ENCODE measurements around the gene NTRK3.

NTRK3 gene

GRCh38 chr15:88002706-88003105 is 253.8 kb downstream of the NTRK3 start:
- Histone ChIP-seq H3K9me2 (replicated peaks; ENCODE audit: control insufficient read depth, low read length) (no peaks in the 10 kb centered on the region; the same call in 1 of the 2 replicates), H3K79me2 (ENCODE audit: control insufficient read depth, low read length) (no peaks in the 10 kb centered on the region), H3K36me3 (ENCODE audit: control insufficient read depth, low read length) (no peaks in the 10 kb centered on the region), H3K9me3 (ENCODE audit: control insufficient read depth, insufficient read depth, low read length) (no peaks in the 10 kb centered on the region), H3K27me3 (ENCODE audit: control insufficient read depth, low read length) (no peaks in the 10 kb centered on the region), H3K4me2 (ENCODE audit: low read length) (no peak overlapping the region), H3K27ac (ENCODE audit: low read depth, low read length) (no peak overlapping the region), H3K4me3 (ENCODE audit: low read length) (no peak overlapping the region), H3F3A (ENCODE audit: control insufficient read depth, insufficient read depth) (no peaks in the 10 kb centered on the region), H3K4me1 (ENCODE audit: control insufficient read depth, low read length) (no peaks in the 10 kb centered on the region), H4K20me1 (ENCODE audit: control insufficient read depth, insufficient read depth, low read depth, low read length) (no peaks in the 10 kb centered on the region)
- TF ChIP-seq EZH2phosphoT487 (IDR thresholded peaks at IDR 0.05; ENCODE audit: borderline replicate concordance, low read length) = no peak
- TF ChIP-seq, protein P1, sequence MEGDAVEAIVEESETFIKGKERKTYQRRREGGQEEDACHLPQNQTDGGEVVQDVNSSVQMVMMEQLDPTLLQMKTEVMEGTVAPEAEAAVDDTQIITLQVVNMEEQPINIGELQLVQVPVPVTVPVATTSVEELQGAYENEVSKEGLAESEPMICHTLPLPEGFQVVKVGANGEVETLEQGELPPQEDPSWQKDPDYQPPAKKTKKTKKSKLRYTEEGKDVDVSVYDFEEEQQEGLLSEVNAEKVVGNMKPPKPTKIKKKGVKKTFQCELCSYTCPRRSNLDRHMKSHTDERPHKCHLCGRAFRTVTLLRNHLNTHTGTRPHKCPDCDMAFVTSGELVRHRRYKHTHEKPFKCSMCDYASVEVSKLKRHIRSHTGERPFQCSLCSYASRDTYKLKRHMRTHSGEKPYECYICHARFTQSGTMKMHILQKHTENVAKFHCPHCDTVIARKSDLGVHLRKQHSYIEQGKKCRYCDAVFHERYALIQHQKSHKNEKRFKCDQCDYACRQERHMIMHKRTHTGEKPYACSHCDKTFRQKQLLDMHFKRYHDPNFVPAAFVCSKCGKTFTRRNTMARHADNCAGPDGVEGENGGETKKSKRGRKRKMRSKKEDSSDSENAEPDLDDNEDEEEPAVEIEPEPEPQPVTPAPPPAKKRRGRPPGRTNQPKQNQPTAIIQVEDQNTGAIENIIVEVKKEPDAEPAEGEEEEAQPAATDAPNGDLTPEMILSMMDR (IDR thresholded peaks at IDR 0.05; ENCODE audit: low read depth, low read length, poor library complexity, severe bottlenecking) = no peak

- H3K9me2 ChIP-seq (replicated peaks; ENCODE audit: control insufficient read depth, low read length) = no peaks in the 10 kb centered on the region
- H3K4me1 ChIP-seq (ENCODE audit: control insufficient read depth, low read length) = no peaks in the 10 kb centered on the region
- no peaks in the 10 kb centered on the region for H3K36me3 ChIP-seq (ENCODE audit: control insufficient read depth, low read length)
- no peaks in the 10 kb centered on the region for H3K9me3 ChIP-seq (ENCODE audit: control insufficient read depth, insufficient read depth, low read length)
- H3K27ac ChIP-seq (ENCODE audit: low read depth, low read length) = no peak overlapping the region
- TF ChIP-seq, protein P1 (IDR thresholded peaks at IDR 0.05; ENCODE audit: low read depth, low read length, poor library complexity, severe bottlenecking) = no peak
- no peak for TF ChIP-seq EZH2phosphoT487 (IDR thresholded peaks at IDR 0.05; ENCODE audit: borderline replicate concordance, low read length)
- no peak overlapping the region for H3K4me2 ChIP-seq (ENCODE audit: low read length)
- H3K27me3 ChIP-seq (ENCODE audit: control insufficient read depth, low read length) = no peaks in the 10 kb centered on the region
- no peaks in the 10 kb centered on the region for H3F3A ChIP-seq (ENCODE audit: control insufficient read depth, insufficient read depth)
- H3K4me3 ChIP-seq (ENCODE audit: low read length) = no peak overlapping the region
- H3K79me2 ChIP-seq (ENCODE audit: control insufficient read depth, low read length) = no peaks in the 10 kb centered on the region
- no peaks in the 10 kb centered on the region for H4K20me1 ChIP-seq (ENCODE audit: control insufficient read depth, insufficient read depth, low read depth, low read length)
Measured at GRCh38 chr15:87998630-87999029, 257.9 kb downstream of the NTRK3 start.

- H3K27me3 ChIP-seq (ENCODE audit: control insufficient read depth, low read length) = no peaks in the 10 kb centered on the region
- H3K4me3 ChIP-seq (ENCODE audit: low read length) = no peak overlapping the region
- no peaks in the 10 kb centered on the region for H4K20me1 ChIP-seq (ENCODE audit: control insufficient read depth, insufficient read depth, low read depth, low read length)
- H3K27ac ChIP-seq (ENCODE audit: low read depth, low read length) = no peak overlapping the region
- H3K36me3 ChIP-seq (ENCODE audit: control insufficient read depth, low read length) = no peaks in the 10 kb centered on the region
- no peaks in the 10 kb centered on the region for H3K9me2 ChIP-seq (replicated peaks; ENCODE audit: control insufficient read depth, low read length)
- no peaks in the 10 kb centered on the region for H3K4me1 ChIP-seq (ENCODE audit: control insufficient read depth, low read length)
- no peak overlapping the region for H3K4me2 ChIP-seq (ENCODE audit: low read length)
- H3F3A ChIP-seq (ENCODE audit: control insufficient read depth, insufficient read depth) = no peaks in the 10 kb centered on the region
- TF ChIP-seq, protein P1 (IDR thresholded peaks at IDR 0.05; ENCODE audit: low read depth, low read length, poor library complexity, severe bottlenecking) = no peak
- TF ChIP-seq EZH2phosphoT487 (IDR thresholded peaks at IDR 0.05; ENCODE audit: borderline replicate concordance, low read length) = no peak
- H3K9me3 ChIP-seq (ENCODE audit: control insufficient read depth, insufficient read depth, low read length) = no peaks in the 10 kb centered on the region
- H3K79me2 ChIP-seq (ENCODE audit: control insufficient read depth, low read length) = no peaks in the 10 kb centered on the region
Measured at GRCh38 chr15:87986776-87987175, 269.8 kb downstream of the NTRK3 start.

- TF ChIP-seq, protein P1 (IDR thresholded peaks at IDR 0.05; ENCODE audit: low read depth, low read length, poor library complexity, severe bottlenecking) = no peak
- no peak for TF ChIP-seq EZH2phosphoT487 (IDR thresholded peaks at IDR 0.05; ENCODE audit: borderline replicate concordance, low read length)
- no peaks in the 10 kb centered on the region for H3F3A ChIP-seq (ENCODE audit: control insufficient read depth, insufficient read depth)
- H3K36me3 ChIP-seq (ENCODE audit: control insufficient read depth, low read length) = no peaks in the 10 kb centered on the region
- no peak overlapping the region for H3K27ac ChIP-seq (ENCODE audit: low read depth, low read length)
- no peaks in the 10 kb centered on the region for H3K9me3 ChIP-seq (ENCODE audit: control insufficient read depth, insufficient read depth, low read length)
- no peaks in the 10 kb centered on the region for H4K20me1 ChIP-seq (ENCODE audit: control insufficient read depth, insufficient read depth, low read depth, low read length)
- H3K4me2 ChIP-seq (ENCODE audit: low read length) = no peak overlapping the region
- H3K4me3 ChIP-seq (ENCODE audit: low read length) = no peak overlapping the region
- H3K27me3 ChIP-seq (ENCODE audit: control insufficient read depth, low read length) = no peaks in the 10 kb centered on the region
- no peaks in the 10 kb centered on the region for H3K9me2 ChIP-seq (replicated peaks; ENCODE audit: control insufficient read depth, low read length)
- no peaks in the 10 kb centered on the region for H3K4me1 ChIP-seq (ENCODE audit: control insufficient read depth, low read length)
- no peaks in the 10 kb centered on the region for H3K79me2 ChIP-seq (ENCODE audit: control insufficient read depth, low read length)
Measured at GRCh38 chr15:87985451-87985850, 271.1 kb downstream of the NTRK3 start.
